ENCODE results near the gene TSFM.

The TSFM gene

GRCh38 chr12:57796996-57797395 is 14.4 kb downstream of the TSFM start (continued):
- TF ChIP-seq TSHZ2 (CRISPR knock-in tag; IDR thresholded peaks at IDR 0.05) (no peak), CSDC2 (CRISPR knock-in tag; IDR thresholded peaks at IDR 0.05) (no peak), ZNF70 (CRISPR knock-in tag; IDR thresholded peaks at IDR 0.05) (no peak), POU6F1 (CRISPR knock-in tag; IDR thresholded peaks at IDR 0.05; ENCODE audit: borderline replicate concordance, low read depth) (no peak), RARB (CRISPR knock-in tag; IDR thresholded peaks at IDR 0.05) (no peak), SNAI2 (CRISPR knock-in tag; IDR thresholded peaks at IDR 0.05) (no peak), ZC3H10 (CRISPR knock-in tag; IDR thresholded peaks at IDR 0.05) (no peak)

GRCh38 chr12:57797933-57798332 is 15.3 kb downstream of the TSFM start:
- ATAC-seq: no peak
- no peak for TF ChIP-seq OSR1 (CRISPR knock-in tag; IDR thresholded peaks at IDR 0.05)
- no peak for TF ChIP-seq TSHZ2 (CRISPR knock-in tag; IDR thresholded peaks at IDR 0.05)
- no peak for TF ChIP-seq ESRRG (CRISPR knock-in tag; IDR thresholded peaks at IDR 0.05)
- no peak for TF ChIP-seq ISL1 (CRISPR knock-in tag; IDR thresholded peaks at IDR 0.05)
- TF ChIP-seq ZFP3 (CRISPR knock-in tag; IDR thresholded peaks at IDR 0.05): no peak
- TF ChIP-seq ZNF565 (CRISPR knock-in tag; conservative IDR thresholded peaks at IDR 0.05; ENCODE audit: low read depth): no peak
- TF ChIP-seq PPARA (CRISPR knock-in tag; IDR thresholded peaks at IDR 0.05; ENCODE audit: borderline replicate concordance): no peak
- TF ChIP-seq CSDC2 (CRISPR knock-in tag; IDR thresholded peaks at IDR 0.05): no peak

- TF ChIP-seq CSDC2 (CRISPR knock-in tag; IDR thresholded peaks at IDR 0.05): no peak
- no peak for TF ChIP-seq RARB (CRISPR knock-in tag; IDR thresholded peaks at IDR 0.05)
- TF ChIP-seq PATZ1 (CRISPR knock-in tag; IDR thresholded peaks at IDR 0.05; ENCODE audit: borderline replicate concordance): no peak
- TF ChIP-seq ESRRG (CRISPR knock-in tag; IDR thresholded peaks at IDR 0.05): no peak
- TF ChIP-seq POU6F1 (CRISPR knock-in tag; IDR thresholded peaks at IDR 0.05; ENCODE audit: borderline replicate concordance, low read depth): no peak
- no peak for TF ChIP-seq ARNTL (CRISPR knock-in tag; IDR thresholded peaks at IDR 0.05; ENCODE audit: borderline replicate concordance, low read depth)
- TF ChIP-seq PPARA (CRISPR knock-in tag; IDR thresholded peaks at IDR 0.05; ENCODE audit: borderline replicate concordance): no peak
- no peak for TF ChIP-seq TSHZ2 (CRISPR knock-in tag; IDR thresholded peaks at IDR 0.05)
- TF ChIP-seq ZFP30 (CRISPR knock-in tag; IDR thresholded peaks at IDR 0.05): no peak
- TF ChIP-seq ZNF70 (CRISPR knock-in tag; IDR thresholded peaks at IDR 0.05): no peak
- TF ChIP-seq TCF4 (CRISPR knock-in tag; IDR thresholded peaks at IDR 0.05; ENCODE audit: borderline replicate concordance): no peak
- TF ChIP-seq GLIS3 (CRISPR knock-in tag; IDR thresholded peaks at IDR 0.05): no peak
- TF ChIP-seq SNAI2 (CRISPR knock-in tag; IDR thresholded peaks at IDR 0.05): no peak
- TF ChIP-seq OSR1 (CRISPR knock-in tag; IDR thresholded peaks at IDR 0.05): no peak
- TF ChIP-seq CSRNP3 (CRISPR knock-in tag; IDR thresholded peaks at IDR 0.05): no peak
- no peak for TF ChIP-seq ZNF8 (CRISPR knock-in tag; IDR thresholded peaks at IDR 0.05)
- no peak for TF ChIP-seq ZNF565 (CRISPR knock-in tag; conservative IDR thresholded peaks at IDR 0.05; ENCODE audit: low read depth)
- TF ChIP-seq ZFP3 (CRISPR knock-in tag; IDR thresholded peaks at IDR 0.05): no peak
- ATAC-seq: no peak
Observed at GRCh38 chr12:57800965-57801364, 18.4 kb downstream of the TSFM start.

All from SK-N-SH treated with all-trans-retinoic acid at 6 μM for 48 hours (cell line).